Astrocyte of the hippocampus (primary cell): Measurements from ENCODE around the gene SETMAR.

Experiments
- DNase-seq: peaks from one replicate; pipeline ENCODE4 v3.0.0; 2011; ENCODE audit warnings: low read depth, low spot score

Gene SETMAR

DNA sequence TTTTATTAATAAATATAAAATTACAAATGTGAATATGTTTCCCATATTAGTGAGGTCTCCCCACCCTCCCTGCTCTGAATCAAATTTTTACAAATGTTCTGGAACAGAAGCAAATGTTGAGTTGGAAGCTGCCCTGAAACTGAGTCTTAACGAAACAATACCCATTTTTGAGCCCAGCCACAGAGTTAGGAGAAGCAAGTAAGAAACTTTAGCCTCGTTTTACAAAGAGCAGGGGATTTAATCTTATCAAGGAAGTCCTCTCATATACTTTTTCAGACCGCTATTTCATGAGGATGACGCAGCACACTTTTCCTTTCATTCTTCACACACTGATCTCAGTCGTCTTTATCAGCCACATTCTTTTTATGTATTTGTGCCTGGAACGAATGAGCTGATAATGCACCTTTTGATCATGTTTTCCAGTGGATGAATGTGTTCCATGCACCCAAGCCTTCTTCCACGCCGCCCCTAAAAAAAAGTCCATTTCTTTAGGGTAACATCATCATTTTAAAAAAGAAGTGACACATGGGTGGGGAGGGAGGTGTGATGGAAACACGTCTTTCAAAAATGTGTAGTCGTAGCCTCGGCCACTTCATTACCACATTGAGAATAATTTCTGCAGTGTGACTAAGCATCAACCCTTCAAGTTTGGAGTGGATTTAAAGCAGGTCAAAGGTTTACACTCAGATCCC lies 48.1 kb downstream of the SETMAR start:
- peak; percentile 39 for DNase-seq

DNA sequence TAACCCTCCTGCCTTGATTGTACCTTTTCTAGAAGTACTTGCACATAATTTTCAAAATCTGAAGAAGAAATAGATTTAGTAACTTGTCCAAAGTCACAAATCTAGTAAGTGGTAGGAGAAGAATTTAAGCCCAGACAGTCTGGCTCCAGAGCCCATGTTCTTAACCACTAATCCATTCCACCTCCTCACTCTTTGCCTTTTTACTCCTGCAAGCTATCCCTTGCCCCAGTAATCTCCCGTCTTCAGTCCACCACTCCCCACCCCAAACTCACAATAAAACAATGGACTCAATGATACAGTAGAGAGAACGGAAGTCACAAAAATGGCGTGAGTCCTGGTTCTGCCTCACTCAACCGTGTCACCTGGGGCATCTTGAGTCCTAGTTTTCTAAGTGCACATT lies 48.7 kb downstream of the SETMAR start:
- peak; percentile 32 for DNase-seq

DNA sequence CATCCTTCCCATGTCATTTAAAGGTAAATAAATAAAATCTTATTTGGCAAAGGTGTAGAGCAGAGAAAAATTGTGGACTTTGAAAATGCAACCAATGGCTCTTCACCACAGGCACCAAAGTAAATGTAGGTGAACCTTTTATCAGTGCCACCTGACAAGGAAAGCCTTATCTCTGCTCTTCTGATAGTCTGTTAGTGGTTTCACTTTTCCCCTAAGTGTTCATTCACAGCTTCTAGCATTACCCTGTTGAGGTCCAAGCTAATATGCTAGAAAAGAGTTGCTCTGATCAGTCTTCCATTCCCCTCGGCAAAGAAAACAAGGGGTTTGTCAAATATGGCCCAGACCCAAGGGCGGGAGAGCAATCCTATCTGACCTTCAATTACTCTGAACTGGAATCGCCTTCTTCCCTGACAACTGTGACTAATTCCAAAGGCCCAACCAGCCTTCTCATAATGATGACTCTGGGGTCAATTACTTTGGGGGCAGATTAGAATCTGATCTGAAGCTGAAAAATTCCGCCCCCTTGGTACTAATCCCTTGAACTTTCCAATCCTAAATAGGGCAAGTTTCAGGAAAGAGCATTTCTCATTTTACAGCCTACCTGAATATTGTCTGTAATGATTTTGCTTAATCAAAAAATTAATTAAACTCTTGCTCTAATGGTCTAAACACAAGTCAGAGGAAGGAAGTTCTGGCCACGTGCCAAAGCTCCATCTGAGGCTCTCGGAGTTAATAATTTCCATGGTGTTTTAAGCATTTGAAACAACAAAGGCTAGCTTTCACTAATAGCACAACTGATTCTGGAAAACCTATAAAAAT lies 52.4 kb downstream of the SETMAR start:
- DNase-seq: peak; percentile 16

DNA sequence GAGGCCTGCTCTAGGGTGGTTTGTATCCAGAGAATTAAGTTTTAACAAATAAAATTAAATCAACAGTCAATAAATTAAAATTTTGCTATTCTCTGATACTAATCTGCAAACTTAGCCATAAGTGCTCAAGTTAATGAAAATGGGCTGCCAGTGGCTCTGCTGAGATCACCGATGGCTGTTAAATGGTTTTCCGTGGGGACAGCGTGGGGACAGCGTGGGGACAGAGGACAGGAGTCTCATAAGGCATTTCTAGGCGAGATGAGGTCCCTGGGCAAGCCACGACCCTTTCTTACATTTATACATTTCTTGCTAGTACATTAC lies 53.0 kb downstream of the SETMAR start:
- no peak for DNase-seq

DNA sequence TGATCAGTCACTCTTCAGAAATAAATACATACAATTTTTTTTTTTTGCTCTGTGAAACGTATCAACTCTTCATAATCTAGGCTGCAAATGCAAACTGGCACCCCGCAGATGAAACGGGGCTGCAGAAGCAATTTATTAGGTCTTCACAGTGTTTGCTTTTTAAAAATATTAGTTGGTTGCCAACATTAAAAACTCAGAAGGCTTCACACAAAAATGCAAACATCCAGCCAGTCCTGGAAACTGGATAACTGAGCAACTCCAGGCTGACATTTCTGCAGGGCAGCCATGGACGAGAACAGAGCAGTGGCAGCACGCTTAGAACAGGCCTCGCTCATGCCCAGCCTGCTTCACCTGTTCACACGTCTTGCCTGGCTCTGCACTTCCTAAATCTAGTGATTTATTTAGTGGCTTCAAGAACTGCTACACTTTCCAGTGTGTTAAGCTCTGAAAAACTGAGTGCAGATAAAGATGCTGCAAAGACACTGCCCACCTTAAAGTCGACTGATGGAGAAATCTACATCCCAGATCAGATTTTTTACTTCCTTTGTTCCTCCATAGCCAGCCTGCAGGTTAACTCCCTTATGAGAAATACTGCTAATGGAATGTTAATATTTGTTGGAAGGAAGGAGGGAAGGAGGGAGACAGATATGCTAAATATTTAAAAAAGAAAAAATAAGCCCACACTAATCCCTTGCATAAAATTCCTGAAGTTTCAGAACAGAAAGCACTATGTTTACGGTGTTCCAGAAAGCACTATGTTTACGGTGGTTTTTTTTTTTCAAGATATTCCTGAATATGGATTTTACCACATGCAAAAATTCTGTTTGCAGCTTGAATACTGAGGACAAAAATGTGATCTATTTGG lies 53.6 kb downstream of the SETMAR start:
- no peak for DNase-seq

DNA sequence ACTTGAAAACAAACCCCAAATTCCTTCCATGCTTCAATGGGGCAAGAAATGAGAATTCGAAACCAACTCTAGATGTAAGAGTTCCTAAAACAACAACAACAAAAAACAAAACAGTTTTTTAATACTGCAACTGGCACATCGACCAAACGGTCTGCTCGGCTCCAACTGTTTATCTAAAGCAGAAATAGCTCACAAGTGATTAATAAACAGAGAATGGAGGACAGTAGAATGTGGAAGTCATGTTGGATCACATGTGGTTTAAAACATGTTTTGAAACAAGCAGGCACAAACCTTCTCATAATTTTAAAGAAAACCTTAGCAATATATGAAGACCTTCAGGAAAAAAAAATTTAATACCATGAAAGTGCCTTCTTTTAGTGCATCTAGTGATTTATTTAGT lies 55.1 kb downstream of the SETMAR start:
- no peak for DNase-seq

DNA sequence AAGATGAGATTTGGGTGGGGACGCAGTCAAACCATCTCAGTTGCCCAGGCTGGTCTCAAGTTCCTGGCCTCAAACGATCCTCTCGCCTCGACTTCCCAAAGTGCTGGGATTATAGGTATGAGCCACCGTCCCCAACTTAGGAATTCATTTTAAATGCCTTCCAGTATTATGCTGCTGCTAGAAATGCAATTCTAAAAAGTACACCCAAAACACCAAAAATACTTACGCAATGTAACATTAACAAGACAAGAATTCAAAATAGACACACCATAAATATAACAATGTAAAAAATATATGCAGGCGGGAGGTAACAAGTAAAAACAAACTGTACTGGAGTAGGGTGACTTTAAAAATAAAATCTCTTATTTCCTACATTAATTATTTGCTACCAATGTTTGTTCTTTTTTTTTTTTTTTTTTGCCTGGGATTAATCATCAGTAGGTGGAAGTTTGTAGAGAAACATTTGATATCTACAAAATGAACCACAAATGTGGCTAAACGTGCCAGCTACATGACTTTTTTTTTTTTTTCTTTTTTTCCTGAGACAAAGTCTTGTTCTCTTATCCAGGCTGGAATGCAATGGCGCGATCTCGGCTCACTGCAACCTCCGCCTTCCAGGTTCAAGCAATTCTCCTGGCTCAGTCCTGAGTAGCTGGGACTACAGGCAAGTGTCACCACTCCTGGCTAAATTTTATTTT lies 56.8 kb downstream of the SETMAR start:
- peak; percentile 12 for DNase-seq

DNA sequence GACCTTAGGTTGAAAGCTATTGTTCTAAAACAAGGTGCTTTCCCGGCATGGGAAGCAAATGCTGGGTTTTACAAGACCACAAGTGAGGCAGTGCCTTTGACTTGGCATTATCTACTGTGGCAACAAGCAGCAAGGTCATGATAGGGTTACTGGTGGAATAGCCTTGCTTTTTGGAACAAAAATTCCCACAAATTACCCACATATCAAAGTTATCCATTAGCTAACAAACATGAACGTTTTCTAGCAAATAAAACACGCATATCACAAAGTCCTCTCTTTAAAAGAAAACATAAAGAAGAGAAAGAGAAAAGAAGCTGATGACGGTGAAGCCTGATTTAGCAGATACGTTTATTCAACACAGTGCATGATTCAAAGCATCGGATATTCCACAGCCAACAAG lies 57.6 kb downstream of the SETMAR start:
- DNase-seq: no peak

DNA sequence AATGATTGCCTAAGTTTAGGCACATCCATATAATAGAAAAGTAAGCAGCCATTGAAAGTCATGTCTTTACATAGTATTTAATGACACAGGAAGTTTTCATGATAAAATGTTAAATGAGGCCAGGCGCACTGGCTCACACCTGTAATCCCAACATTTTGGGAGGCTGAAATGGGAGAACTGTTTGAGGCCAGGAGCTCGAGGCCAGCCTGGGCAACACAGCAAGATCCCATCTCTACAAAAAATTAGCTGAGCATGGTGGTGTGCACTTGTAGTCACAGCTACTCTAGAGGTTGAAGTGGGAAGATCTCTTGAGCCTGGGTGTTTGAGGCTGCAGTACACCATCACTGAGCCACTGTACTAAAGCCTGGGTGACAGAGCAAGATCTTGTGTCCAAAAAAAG lies 59.4 kb downstream of the SETMAR start:
- no peak for DNase-seq
